SKM-1 (cell line): ENCODE measurements around the gene SCN8A.

Experiments used
- DNase-seq: peaks from one replicate; lab custom pipeline; 2025; ENCODE audit not compliant: unreplicated experiment; lab: John Stamatoyannopoulos, UW

The SCN8A gene

DNA sequence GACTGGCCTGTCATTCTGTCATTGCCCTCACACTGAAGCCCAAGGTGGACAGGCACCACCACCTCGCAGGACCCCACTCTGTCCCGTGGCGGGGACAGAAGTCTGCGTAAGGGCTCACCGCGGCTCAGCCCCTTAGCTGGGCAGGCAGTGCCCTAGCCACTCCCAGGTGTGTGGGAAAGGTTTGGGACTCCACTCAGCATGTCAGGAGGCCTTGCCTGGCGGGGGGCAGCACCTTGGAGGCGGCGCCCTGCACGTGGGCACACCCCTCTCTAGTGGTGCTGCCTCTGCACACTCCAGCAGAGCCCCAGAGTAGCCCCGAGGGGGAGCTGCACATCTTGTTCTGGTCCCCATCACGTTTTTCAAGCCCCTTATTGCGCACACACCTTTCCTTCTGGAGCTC is 221.8 kb downstream of the SCN8A start:
- DNase-seq, result no peak

DNA sequence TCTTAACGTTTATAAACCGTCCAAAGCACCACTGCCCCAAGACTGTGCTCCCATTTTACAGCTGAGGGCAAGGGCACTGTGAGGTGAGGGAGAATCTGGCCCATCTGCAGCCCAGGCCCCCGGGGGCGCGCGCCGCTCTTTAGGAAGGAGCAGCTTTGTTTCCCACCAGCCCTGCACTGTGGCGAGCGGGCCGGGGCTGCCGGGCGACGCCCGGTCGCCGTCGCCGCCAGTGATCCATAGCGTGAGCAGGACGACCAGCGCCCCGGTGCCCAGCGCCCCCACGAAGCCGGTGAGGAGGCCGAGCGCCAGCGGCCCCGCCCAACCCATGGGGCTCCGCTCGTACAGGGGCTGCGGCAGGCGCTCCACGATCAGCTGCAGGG is 222.9 kb downstream of the SCN8A start:
- DNase-seq, result no peak

DNA sequence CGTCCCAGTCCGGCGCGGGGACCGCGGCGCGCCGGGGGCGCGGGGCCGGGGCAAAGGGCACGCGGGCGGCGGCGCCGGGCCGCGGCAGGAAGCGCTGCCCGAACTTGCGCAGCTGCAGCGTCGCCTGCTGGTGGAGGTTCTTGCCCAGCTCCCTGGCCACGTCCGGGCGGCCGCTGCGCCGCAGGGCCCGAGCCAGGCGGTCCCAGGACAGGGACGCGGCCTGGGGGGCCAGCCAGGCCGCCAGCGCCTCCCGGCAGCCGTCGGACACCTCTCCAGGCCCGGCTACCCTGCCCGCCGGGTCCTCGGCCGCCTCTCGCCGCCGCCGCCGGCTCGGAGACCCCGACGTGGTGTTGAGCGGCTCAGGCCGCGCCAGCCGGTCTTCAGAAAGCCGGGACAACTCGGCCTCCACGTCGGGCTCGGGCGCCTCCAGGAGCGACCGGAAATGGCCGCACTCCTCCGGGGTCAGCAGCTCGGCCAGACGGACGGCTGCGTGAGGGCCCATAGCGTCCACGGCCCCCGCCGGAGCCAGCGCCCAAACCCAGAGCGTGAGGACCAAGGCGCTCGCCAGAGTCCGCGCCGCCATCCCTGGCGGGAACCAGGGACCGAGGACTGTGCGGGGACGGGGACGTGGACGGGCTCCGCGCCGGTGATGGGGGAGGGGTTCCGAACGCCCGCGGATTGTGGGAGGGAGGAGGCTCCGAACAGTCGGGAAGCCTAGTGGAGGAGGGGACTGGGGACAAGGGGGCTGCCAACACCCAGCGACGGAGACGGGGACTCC is 223.5 kb downstream of the SCN8A start:
- DNase-seq, result peak; percentile 40

DNA sequence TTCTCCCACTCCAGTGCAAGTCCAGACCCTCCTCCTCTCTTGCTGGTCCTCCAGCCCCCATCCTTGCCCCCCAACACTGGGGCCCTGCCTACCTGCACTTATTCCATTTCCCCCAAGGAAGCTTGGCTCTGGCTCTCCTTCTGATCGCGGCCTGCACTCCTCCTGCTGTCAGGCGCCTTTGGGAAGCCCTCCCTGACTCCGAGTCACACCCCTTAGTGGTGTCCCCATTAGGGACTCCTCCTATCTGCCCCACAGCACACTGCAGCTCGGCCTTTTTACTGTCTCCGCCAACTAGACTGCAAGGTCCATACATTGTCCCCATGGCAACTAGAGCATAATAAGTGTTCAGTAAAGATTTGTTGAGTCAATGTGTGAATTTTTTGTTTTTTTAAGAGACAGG is 224.5 kb downstream of the SCN8A start:
- DNase-seq, result no peak

DNA sequence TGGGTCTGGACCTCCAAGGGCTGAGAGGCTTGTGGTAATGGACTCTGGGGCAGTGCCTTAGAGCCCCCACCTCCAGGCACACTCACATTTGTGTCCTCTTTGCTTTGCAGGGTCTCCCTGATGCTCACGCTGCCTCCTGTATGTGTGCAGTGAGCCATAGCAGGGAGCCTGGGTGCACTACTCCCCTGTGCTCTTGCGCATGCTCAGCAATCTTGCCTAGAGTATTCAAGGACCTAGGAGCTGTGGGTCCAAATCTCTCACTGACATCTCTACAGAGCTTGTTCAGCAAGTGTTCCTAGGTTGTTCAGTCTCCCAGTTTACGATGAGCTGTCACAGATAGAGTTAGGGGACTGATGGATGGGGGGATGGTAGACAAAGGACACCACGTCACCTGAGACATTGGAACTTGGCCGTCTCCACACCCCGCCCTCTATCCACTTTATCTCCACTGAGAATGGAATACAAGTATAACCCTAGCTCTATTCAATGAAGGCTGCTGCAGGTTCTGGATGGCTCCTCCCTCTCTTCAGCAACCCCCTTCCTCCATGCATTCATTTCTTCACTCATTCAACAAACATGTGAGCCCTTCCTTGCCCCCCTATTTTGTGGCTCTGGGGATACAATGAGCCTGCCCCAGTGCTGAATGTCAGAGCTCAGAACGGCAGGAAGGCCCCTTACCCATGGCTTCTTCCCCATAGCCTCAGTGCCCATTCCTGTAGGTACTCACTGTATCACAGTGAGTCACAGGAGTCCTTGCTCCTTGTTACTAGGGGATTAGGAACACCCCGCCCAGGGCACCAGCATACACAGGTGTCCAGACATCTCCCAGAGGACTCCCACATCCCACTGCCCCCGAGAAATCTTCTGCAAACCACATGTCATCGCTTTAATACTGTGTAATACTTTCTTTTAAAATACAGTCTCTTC is 226.3 kb downstream of the SCN8A start:
- no peak for DNase-seq

DNA sequence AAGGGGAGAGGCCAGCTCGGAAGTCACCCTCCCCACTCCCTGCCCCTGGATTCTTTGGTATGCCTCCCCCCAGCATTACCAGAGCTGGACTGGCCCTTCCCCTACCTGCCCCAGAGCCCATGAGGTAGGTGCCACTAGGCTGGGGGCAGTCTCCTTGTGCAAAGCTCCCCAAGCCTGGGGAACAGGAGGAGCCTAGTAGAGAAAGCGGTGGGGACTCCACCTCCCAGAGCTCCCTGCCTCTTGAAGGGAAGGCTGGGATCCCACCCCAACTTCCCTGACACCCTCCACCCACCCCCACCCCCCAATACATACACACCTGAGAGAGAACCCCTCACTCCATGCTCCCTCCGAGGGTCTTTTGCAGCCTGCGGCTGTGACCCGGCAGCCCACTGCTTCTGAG is 227.1 kb downstream of the SCN8A start:
- no peak for DNase-seq

DNA sequence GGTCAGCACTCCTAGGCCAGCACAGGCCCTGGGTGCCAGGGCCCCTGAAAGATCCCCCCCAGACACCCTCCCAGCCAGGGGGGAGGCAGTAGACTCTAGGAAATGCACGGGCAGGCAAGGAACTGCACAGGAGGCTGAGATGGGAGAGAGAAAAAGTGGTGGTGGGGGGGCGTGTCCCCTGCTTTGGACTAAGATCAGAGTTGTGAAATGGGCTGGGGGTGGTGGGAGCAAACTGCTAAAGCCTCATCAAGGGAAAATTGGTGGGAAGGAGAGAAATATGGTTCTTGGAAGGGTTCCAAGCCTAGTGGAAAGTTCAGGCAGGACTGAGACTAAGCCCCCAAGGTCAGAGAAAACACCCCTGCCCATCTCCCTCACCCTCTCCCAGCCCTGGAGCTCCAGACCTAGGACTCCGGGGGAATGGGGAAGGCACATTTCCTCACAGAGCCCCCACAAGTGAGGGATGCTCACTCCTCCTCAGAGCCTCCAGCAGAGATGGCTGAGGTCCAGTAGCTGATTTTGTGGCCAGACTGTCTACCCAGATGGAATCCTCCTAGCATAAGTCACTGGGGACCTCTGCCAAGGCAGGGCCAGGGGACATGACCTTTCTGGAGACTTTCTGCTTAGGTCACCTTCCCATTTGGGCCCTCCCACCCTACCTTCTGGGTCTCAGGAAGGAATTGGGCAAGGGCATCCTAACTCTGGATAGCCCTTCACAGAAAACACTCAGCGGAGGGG is 227.7 kb downstream of the SCN8A start:
- no peak for DNase-seq

DNA sequence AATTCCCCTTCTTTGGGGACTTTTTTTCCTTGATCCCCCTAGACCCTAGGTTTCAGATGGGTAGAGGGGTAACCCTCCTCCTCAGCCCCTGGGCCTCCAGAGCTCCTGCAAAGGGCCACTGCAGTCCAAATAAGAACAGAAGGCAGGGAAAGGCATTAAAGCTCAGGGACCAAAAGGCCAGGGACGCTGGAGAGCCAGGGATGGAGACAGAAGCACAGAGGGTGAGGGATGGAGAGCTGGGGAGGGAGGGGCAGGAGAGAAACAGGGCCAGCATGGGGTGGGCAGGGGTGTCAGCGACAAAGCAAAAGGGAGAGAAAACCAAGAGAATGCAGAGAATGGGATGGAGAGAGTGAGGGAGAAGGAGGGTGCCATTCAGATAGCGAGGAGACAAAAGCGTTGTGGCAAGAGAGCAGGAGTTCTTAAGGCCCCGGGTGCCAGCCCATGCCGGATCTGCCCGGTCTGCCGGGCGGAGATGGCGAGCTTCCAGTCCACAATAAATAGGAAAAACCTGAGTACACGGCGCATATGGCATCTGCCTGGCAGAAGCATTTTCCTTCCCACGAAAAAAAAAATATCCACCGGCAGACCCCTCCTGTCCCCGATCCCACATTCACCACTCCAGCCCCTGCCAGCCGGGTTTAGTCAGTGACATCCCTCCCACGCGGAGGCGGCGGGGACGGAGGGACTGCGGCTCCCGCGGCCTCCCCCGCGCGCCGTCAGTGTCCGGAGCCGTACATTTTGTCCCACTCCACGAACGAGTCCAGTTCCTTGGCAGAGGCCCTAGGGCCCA is 228.9 kb downstream of the SCN8A start:
- DNase-seq, result no peak

DNA sequence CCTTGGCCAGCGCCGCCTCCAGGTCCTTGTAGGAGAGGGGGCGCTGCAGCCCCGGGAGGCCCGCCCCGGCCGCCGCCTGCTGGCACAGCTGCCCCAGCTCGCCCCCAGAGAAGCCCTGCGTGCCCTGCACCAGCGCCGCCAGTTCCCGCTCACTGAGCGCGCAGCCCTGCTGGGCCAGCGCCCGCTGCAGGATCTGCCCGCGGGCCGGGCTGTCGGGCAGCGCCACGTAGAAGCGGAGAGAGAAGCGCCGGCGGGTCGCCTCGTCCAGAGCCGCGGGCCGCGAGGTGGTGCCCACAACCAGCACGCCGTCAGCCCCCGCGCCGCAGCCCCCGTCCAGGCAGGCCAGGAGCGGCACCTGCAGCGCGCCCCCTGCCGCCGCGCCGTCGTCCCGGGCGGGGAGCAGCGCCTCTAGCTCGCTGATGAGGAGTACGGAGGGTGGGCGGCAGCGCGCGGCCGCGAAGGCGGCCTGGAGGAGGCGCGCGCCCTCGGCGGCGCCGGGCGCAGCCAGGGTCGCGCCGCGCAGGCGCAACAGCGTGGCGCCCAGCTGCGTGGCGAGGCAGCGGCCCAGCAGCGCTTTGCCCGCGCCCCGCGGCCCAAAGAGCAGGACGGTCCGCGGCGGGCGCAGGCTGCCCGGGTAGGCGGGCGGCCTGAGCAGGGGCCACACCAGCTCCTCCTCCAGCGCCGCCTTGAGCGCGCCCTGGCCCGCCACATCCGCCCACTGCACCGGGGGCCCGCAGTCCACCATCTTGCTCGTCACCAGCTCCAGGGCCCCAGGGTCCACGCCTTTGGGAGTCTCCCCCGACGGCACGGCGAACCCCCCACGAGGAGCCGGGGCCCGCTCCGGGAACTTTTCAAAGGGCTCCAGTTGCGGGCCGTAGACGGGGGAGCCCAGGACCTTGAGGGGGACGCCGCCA is 229.8 kb downstream of the SCN8A start:
- DNase-seq, result no peak

DNA sequence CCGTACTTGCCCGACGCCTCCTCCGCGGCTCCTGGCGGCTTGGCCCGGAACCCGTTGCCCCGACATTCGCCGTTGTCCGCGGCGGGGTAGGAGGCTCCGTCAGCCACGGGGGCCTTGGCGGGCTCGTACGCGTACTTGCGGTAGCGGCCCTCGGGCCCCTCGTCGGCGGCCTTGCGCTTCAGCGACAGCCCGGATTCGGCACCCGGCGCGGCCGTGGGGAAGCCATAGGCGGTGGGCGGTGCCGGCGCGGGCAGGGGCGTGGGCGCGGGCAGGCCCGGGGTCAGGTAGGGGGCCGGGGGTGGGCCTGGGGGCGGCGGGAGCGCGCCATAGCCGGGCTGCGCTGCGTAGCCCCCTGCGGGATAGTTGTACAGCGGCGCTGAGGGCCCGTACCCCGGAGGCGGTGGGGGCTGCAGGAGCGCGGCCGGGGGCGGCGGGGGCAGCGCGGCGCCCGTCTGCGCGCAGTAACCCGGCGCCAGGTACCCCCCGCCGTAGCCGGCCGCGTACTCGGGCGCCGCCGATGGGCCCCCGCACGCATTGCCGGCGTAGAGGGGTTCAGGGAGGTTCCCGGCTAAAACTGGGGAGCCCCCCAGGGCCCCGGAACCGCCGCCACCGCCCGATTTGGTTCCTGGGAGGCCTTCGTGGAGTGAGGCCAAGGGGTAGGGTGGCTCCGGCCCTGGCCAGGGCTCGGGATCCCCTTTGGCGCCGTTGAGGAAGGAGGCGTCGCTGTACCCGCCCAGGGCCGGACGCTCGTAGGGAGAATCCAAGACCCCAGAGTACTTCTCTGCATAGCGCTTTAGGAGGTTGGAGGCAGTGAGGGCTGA is 230.6 kb downstream of the SCN8A start:
- no peak for DNase-seq

DNA sequence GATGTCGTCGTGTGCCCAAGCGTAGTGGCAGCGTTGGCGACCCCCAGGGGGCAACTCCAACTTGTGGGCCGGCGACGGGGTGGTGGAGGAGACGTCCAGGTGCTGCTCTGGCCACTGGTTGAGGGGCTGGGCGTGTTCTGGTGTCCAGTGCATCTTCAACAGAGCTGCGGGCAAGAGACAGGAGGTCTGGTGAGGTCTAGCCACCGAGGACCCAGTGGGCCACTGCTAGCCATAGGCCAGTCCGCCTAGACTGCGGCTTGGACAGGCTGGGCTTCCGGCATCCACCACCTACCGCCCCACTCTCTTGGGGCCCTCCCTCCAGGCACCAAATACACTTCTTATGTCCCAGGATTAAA is 231.2 kb downstream of the SCN8A start:
- no peak for DNase-seq

DNA sequence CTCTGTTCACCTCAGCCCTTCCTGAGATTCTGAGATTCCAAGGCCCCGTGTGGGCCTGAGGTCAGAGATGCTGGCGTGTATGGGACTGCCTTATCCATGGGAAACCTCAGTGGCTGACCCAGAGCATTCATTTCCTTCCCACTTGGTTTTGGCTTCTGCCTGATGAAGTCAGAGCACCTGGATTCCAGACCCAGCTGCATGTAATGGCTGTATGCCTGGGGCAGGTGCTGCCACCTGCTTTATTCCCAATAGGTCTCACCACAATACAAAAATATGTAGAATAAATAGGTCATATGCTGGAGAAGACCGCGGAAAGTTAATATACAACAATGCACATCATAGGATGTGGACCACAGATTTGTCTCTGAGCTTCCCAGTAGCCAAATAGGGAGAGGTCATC is 231.9 kb downstream of the SCN8A start:
- DNase-seq, result no peak

DNA sequence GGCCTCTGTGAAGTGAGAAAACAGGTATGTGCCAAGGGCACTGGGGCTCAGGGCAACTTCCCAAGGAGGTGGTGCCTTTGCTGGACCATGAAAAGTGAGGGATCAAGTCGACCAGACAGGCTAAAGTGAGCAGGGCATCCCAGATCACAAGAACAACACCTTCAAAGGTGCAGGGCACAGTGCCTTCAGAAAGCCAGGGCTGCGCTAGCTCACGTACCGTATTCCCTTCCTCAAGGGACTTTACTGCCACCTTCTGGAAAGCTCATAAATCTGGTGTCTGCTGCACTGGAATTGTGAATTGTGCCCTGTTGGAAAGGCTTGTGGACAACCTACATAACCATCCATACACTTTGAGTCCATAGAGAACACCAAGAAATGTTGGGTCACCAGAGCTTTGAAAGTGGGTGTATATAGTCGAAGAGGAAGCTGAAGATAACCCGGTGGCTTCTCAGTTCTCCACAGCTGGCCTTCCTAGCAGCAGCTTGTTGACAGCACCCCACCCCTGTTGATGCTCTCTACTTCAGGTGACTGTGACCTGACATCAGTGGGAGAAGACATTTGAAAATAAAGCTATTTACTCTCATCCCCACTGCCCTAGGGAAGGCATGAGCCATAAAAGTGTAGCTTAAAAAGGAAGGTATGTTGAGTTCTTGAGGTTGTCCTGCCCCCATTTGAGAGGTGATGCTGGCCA is 233.0 kb downstream of the SCN8A start:
- DNase-seq, result no peak

DNA sequence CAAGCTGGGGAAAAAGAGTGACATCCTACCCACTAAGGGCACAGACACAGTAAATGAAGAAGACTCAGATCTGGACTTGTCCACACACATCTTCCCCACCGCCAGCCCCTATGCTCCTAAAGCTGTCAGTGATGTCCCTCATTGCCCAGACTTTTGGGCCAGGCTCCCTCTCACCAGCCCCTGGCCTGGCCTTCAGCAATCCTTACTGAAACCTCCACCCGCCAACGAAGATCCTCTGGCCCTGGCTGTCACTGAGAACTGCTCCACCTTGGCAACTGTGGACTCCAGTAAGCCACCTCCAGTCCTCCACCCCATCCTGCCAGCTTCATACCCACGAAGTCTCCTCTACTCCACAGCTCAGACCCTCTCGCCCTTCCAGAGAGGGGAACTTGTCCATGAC is 234.2 kb downstream of the SCN8A start:
- no peak for DNase-seq

DNA sequence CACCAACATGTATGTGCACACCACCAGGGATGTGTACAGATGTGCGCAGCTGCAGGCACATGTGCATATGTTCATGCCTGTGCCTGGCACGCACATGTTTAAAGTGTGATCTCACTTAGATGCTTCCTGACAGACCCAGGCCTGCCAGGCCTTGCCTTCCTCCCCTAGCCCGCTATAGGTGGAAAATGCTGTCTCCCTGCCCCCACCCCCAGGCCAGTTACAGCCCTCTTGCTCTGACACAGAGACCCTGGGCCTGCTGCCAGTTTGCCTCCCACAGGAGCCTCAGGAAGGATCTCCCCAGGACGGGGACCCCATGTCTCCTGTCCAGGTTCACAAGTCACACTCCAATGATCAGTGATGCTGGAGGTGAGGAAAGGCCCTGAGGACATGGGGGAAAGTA is 235.8 kb downstream of the SCN8A start:
- DNase-seq, result no peak

DNA sequence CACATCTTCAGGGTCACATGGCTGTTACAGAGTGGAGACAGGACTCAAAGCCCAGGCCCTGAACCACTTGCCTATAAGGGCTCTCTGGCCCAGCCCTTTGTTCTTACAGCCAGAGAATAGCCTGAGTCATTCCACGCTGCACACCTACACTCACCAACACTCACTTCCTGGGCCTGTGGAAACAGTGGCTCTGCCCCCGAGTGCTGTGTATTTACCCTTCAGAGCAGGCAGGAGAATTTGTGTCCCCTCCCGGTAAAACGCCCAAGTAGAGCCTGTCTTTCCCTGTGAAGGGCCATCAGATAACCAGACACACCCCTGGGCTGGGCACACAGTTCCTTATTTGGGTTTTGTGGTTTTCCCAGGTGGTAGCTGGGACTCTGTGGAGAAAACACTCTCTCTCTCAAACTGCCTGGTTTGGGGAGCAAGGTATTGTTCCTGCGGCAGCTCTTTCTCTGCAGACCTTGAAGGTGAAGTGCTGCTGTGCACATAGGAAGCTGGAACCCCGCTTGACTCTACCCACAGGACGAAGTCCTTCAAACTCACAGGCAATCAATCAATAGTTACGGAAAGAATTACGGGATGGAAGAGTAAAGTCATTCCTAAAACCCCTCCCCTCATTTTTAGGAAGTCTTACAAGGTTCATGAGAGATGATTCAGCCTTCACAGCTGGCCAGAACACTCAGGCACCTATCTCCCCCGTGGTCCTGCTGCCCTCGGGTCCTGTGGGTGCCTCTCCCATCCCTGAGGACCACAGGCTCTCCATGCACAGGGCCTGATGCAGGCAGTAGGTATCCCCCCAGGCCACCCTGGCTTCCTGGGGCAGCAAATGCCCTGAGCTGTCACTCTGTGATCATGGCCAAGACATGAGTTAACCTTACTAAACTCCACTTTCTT is 237.1 kb downstream of the SCN8A start:
- DNase-seq, result no peak

DNA sequence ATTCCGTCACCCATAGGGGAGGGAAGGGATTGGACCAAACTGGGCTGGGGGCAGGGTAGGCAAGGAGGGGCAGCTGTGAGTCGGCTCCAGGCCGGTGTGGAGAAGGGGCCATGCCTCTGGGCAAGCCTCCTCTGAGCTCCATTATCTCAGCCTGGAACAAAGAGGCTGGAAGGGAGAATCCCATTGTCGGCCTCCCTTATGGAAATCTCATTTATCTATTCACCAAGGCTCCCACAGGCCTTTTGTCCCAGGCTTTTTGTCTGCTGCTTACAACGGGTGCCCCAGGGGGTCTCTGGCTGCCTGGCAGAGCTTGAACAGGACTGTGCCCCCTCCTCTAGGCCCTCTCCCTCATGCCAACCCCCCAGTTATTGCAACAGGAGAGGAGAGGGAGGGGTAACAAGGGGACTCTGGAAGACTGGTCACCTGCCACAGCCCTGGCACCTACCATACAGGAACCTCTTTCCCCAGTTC is 238.0 kb downstream of the SCN8A start:
- DNase-seq, result no peak
